ENCODE measurements around the gene TMED6. TPM values are rescaled to one million over a fixed set of nuclear protein-coding genes. Genes with fewer than 3 reads are reported as not detected.

TMED6 gene
- total and polyA plus RNA-seq, 2 experiments from 2014 or later: 0.29 TPM; not detected in 1

DNA sequence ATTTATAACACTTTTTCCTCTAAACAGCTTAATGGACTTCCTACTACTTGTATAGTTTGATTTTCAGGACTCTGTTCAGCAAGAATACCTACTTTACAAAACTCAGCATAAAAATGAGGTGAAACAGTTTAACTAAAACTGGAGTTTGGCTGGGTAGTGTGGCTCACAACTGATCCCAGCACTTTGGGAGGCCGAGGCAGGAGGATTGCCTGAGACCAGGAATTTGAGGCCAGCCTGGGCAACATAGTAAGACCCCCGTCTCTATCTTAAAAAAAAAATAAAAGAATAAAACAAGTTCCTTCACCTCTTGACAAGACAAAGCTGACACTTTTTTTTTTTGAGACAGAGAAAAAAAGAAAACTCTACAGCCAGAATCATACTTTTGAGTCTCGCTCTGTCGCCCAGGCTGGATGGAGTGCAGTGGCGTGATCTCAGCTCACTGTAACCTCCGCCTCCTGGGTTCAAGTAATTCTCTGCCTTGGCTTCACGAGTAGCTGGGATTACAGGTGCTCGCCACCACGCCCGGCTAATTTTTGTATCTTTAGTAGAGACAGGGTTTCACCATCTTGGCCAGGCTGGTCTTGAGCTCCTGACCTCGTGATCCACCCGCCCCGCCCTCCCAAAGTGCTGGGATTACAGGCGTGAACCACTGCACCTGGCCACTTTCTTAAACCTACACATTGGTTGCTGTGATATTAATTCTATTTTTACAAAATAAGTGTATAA, 23.8 kb downstream of the TMED6 start (continued):
- TF ChIP-seq, protein P1, sequence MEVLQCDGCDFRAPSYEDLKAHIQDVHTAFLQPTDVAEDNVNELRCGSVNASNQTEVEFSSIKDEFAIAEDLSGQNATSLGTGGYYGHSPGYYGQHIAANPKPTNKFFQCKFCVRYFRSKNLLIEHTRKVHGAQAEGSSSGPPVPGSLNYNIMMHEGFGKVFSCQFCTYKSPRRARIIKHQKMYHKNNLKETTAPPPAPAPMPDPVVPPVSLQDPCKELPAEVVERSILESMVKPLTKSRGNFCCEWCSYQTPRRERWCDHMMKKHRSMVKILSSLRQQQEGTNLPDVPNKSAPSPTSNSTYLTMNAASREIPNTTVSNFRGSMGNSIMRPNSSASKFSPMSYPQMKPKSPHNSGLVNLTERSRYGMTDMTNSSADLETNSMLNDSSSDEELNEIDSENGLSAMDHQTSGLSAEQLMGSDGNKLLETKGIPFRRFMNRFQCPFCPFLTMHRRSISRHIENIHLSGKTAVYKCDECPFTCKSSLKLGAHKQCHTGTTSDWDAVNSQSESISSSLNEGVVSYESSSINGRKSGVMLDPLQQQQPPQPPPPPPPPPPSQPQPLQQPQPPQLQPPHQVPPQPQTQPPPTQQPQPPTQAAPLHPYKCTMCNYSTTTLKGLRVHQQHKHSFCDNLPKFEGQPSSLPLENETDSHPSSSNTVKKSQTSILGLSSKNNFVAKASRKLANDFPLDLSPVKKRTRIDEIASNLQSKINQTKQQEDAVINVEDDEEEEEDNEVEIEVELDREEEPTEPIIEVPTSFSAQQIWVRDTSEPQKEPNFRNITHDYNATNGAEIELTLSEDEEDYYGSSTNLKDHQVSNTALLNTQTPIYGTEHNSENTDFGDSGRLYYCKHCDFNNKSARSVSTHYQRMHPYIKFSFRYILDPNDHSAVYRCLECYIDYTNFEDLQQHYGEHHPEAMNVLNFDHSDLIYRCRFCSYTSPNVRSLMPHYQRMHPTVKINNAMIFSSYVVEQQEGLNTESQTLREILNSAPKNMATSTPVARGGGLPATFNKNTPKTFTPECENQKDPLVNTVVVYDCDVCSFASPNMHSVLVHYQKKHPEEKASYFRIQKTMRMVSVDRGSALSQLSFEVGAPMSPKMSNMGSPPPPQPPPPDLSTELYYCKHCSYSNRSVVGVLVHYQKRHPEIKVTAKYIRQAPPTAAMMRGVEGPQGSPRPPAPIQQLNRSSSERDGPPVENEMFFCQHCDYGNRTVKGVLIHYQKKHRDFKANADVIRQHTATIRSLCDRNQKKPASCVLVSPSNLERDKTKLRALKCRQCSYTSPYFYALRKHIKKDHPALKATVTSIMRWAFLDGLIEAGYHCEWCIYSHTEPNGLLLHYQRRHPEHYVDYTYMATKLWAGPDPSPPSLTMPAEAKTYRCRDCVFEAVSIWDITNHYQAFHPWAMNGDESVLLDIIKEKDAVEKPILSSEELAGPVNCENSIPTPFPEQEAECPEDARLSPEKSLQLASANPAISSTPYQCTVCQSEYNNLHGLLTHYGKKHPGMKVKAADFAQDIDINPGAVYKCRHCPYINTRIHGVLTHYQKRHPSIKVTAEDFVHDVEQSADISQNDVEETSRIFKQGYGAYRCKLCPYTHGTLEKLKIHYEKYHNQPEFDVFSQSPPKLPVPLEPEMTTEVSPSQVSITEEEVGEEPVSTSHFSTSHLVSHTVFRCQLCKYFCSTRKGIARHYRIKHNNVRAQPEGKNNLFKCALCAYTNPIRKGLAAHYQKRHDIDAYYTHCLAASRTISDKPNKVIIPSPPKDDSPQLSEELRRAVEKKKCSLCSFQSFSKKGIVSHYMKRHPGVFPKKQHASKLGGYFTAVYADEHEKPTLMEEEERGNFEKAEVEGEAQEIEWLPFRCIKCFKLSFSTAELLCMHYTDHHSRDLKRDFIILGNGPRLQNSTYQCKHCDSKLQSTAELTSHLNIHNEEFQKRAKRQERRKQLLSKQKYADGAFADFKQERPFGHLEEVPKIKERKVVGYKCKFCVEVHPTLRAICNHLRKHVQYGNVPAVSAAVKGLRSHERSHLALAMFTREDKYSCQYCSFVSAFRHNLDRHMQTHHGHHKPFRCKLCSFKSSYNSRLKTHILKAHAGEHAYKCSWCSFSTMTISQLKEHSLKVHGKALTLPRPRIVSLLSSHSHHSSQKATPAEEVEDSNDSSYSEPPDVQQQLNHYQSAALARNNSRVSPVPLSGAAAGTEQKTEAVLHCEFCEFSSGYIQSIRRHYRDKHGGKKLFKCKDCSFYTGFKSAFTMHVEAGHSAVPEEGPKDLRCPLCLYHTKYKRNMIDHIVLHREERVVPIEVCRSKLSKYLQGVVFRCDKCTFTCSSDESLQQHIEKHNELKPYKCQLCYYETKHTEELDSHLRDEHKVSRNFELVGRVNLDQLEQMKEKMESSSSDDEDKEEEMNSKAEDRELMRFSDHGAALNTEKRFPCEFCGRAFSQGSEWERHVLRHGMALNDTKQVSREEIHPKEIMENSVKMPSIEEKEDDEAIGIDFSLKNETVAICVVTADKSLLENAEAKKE (CRISPR knock-in tag; IDR thresholded peaks at IDR 0.05): no peak
- TF ChIP-seq ZNF114 (CRISPR knock-in tag; IDR thresholded peaks at IDR 0.05) (no peak), NANOG (IDR thresholded peaks at IDR 0.05; ENCODE audit: borderline replicate concordance) (no peak), POLR2AphosphoS5 (IDR thresholded peaks at IDR 0.05; ENCODE audit: low read depth) (no peak), EZH2phosphoT487 (IDR thresholded peaks at IDR 0.05; ENCODE audit: unreplicated experiment) (no peak), EZH2 (IDR thresholded peaks at IDR 0.05; ENCODE audit: low read depth, unreplicated experiment) (no peak)
- TF ChIP-seq, protein P2, sequence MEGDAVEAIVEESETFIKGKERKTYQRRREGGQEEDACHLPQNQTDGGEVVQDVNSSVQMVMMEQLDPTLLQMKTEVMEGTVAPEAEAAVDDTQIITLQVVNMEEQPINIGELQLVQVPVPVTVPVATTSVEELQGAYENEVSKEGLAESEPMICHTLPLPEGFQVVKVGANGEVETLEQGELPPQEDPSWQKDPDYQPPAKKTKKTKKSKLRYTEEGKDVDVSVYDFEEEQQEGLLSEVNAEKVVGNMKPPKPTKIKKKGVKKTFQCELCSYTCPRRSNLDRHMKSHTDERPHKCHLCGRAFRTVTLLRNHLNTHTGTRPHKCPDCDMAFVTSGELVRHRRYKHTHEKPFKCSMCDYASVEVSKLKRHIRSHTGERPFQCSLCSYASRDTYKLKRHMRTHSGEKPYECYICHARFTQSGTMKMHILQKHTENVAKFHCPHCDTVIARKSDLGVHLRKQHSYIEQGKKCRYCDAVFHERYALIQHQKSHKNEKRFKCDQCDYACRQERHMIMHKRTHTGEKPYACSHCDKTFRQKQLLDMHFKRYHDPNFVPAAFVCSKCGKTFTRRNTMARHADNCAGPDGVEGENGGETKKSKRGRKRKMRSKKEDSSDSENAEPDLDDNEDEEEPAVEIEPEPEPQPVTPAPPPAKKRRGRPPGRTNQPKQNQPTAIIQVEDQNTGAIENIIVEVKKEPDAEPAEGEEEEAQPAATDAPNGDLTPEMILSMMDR (conservative IDR thresholded peaks at IDR 0.05; ENCODE audit: low read depth in 2 of 2): no peak

Data from GM23338 (cell line).